Measurements from ENCODE around the gene EPB41. TPM values are rescaled to one million over a fixed set of nuclear protein-coding genes. Genes with fewer than 3 reads are reported as not detected.
"Not testable (repeated sequence)": the region's sequence is repeated elsewhere in the genome, so short reads cannot be mapped to it uniquely, and the experiment has no call there.

The EPB41 gene
- total RNA-seq, 1 donor from 2014 or later: 46.9 TPM

GRCh38 chr1:28925350-28925891 lies 11.1 kb downstream of the EPB41 start:
- FAIRE-seq: no peak
- DNase-seq (ENCODE audit: low spot score in 2 of 2): no peak

DNA sequence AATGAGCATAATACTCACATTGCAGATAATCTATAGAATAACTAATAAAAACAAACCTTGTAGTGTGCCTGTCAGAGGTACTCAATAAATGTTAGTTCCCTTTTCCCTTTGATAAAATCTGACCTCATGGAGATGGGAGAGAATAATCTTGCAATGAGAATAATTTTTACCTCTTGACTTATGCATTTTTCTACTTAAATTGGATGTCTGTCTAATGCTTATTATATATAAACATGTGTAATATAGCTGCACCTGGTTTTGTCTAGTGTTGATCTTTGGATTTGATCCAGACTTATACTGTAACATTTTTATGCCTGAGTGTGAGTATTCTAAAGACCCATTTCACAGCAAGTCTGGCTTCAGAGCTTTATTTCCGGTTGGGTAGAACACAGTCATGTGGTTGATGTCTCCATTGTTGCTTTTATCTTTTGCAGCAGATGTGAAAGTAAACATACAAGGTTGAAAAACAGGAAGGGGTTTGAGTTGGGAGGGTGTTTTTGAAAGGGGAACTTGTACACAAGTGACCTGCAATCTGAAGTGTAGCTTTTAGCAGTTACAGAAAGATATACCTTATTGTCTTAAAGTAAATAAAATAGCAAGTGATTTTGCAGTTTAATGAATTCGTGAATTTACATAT lies 12.4 kb downstream of the EPB41 start:
- FAIRE-seq (no peak), DNase-seq (ENCODE audit: low spot score in 2 of 2) (no peak)

DNA sequence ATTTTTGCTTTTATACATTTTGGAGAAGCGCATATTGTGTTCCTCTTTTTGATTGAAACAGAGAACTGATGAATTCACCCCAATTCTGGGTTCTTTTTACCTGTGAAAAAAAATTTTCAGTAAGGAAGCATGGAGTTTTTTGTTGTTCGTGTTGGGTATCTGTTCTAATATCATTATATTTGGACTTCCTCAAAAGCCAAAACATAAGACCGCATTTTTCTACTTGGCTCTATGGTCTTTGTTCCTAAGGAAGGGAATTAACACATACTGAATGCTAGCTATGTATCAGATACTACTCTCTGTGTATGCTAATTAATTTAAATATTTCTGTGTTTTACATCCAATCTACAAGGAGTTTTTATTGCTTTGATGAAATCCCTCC lies 12.9 kb downstream of the EPB41 start:
- no peak for FAIRE-seq
- DNase-seq (ENCODE audit: low spot score in 2 of 2): no peak

- DNase-seq (ENCODE audit: low spot score in 2 of 2) (no peak), FAIRE-seq (no peak)
Observed at GRCh38 chr1:28927648-28928313, 13.4 kb downstream of the EPB41 start.

DNA sequence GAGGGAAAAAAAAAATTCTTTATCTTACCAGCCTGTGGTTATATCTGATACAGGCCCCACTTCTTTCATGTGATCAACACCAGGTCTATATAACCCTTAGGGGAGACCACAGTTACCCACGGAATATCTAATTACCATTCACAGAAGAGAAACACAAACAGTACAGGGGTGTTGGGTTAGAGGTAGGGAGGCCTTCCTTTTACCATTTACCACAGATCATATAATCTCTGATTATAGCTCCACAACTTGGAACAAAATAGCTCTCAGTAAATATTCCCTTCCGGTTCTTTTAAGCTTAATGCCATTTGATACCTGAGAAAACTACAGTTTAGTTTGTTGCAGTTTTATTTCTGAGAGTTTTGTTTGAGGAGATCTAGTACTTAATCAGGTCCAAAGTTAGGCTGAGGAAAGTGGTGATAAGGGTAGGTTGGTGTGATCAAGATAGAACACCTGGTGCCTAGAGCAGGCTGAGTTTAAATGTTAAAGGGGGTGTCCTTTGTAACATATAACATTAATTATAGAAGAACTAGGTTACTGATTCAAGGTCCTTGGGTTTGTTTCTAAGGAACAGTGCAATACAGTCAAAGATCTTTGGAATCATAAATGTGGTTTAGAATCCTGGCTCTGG lies 14.1 kb downstream of the EPB41 start:
- FAIRE-seq (no peak), DNase-seq (ENCODE audit: low spot score in 2 of 2) (no peak)

GRCh38 chr1:28933277-28933676 lies 18.9 kb downstream of the EPB41 start:
- DNase-seq (ENCODE audit: low spot score in 2 of 2) (no peak), FAIRE-seq (no peak)

DNA sequence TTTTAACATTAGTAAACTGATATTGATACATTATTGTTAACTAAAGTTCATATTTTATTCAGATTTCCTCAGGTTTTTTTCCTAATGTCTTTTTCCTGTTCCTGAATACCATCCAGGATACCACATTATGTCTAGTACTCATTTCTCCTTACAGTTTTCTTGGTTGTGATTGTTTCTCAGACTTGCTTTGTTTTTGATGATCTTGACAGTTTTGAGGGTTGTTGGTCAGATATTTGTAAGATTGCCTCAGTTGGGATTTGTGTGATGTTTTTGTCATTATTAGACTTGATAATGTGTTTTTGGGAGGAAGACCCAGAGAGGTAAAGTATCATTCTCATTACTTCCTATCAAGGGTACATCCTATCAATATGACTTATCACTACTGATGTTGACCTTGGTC lies 19.5 kb downstream of the EPB41 start:
- FAIRE-seq: no peak
- no peak for DNase-seq (ENCODE audit: low spot score in 2 of 2)

DNA sequence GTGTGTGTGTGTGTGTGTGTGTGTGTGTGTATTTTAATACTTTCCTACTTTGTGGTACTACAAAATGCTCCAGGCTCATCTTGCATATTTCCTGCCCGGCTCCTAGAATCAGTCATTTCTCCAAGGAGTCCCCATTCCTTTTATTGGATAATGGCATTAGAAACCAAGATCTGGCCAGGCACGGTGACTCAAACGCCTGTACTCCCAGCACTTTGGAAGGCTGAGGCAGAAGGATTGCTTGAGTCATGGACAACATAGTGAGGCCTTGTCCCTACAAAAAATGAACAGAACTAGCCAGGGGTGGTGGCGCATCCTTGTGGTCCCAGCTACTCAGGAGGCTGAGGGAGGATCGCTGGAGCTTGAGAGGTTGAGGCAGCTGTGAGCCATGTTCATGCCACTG lies 20.3 kb downstream of the EPB41 start:
- DNase-seq (ENCODE audit: low spot score in 2 of 2): no peak
- no peak for FAIRE-seq

GRCh38 chr1:28935293-28935692 lies 20.9 kb downstream of the EPB41 start:
- no peak for FAIRE-seq
- no peak for DNase-seq (ENCODE audit: low spot score in 2 of 2)

GRCh38 chr1:28936094-28936493 lies 21.7 kb downstream of the EPB41 start:
- FAIRE-seq (no peak), DNase-seq (ENCODE audit: low spot score in 2 of 2) (no peak)

GRCh38 chr1:28936528-28936927 lies 22.2 kb downstream of the EPB41 start:
- DNase-seq (ENCODE audit: low spot score in 2 of 2): no peak
- FAIRE-seq: no peak

- FAIRE-seq; DNase-seq (ENCODE audit: low spot score in 2 of 2): not testable (repeated sequence)
Observed at GRCh38 chr1:28943581-28943980, 29.2 kb downstream of the EPB41 start.

DNA sequence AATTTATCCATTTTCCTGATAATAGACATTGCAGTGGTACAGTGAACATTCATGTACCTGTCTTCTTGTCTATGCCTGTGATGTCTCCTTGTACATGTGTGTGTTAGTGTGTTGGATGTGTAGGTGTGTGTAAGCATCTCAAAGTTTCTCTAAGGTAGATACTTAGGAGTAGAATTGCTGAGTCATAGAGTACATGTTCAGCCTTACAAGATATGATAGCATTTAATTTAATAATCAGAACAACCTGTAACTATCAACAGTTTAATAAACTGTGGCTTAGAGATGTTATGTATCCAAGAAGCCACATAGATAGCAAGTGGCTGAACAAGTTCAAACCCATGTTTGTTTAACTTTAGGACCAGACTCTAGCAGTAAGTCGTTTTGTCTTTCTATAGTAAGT lies 35.6 kb downstream of the EPB41 start:
- DNase-seq (ENCODE audit: low spot score in 2 of 2): no peak
- no peak for FAIRE-seq

GRCh38 chr1:28950449-28950848 lies 36.1 kb downstream of the EPB41 start:
- FAIRE-seq (no peak), DNase-seq (ENCODE audit: low spot score in 2 of 2) (no peak)

DNA sequence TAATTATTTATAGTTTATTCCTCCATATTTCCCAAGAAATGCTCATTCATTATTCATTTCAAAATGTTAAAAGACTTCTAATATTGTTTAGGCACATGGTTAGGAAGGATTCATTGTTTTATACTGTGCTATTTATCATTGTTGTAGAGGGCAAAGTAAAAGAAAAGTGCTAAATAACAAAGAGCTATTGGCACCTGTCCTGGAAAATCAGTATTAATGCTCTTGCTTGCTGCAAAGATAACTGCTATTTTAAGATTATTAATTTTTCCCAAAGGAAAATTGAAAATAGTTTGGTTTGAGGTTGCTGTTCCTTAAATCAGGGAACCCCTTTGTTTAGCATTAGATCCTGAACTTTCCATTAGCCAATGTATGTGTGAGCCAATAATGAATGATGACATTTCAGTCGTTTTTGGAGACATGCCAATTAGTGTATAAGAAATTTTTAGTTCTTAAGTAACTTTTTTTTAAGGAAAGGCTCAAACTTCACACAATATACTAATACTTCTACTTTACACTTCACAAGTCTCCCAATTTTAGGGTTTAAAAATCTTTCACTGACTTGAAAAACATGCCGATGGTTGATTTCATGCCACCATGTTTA lies 39.9 kb downstream of the EPB41 start:
- FAIRE-seq (no peak), DNase-seq (ENCODE audit: low spot score in 2 of 2) (no peak)

DNA sequence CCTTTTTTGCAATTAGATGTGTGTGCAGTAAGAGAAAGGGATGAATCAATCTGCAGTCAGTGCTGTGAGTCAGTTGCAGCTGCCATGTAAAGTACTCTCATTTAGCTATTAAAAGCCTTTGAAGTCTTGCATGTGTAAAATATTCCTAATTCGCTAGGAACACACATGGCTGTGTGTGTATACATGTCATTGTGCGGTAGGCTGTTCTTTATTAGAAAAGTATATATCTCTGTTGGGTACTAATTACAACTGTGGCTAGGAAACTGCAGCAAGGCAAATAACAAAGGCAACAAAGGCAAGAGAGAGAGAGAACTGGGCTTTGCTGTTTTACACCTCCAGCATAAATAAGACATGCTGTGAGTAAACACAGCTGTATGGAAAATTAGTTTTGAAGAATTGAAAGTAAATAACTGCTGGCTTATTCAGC lies 41.7 kb downstream of the EPB41 start:
- no peak for DNase-seq (ENCODE audit: low spot score in 2 of 2)
- FAIRE-seq: no peak

DNA sequence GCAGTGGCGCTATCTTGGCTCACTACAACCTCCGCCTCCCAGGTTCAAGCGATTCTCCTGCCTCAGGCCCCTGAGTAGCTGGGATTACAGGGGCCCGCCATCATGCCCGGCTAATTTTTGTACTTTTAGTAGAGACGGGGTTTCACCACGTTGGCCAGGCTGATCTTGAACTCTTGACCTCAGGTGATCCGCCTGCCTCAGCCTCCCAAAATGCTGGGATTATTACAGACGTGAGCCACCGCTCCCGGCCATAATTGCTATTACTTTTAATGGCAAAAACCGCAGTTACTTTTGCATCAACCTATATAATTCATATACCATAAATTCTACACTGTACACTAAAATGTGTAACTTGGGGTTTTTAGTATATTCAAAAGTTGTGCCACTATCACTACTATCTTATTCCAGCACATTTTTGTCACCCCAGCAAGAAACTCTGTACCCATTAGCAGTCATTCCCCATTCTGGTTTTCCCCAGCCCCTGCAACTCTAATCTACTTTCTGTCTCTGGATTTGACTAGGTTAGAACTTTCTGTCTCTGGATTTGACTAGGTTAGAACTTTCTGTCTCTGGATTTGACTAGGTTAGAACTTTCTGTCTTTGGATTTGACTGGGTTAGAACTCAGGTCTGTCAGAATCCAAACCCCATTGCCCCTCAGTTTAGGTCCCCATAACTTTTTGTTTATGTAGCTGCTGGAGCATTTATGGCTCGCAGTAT lies 47.9 kb downstream of the EPB41 start:
- FAIRE-seq; DNase-seq (ENCODE audit: low spot score in 2 of 2): not testable (repeated sequence)

- DNase-seq (ENCODE audit: low spot score in 2 of 2) (no peak), FAIRE-seq (no peak)
Observed at GRCh38 chr1:28965271-28965870, 51.0 kb downstream of the EPB41 start.

GRCh38 chr1:28966617-28967016 lies 52.2 kb downstream of the EPB41 start:
- DNase-seq (ENCODE audit: low spot score in 2 of 2) (no peak), FAIRE-seq (no peak)
